Neural cell (in vitro differentiated cells): ENCODE results near the gene CASR. TPM values are rescaled to one million over a fixed set of nuclear protein-coding genes. Genes with fewer than 3 reads are reported as not detected.

Experiments used
- H2AFZ ChIP-seq: fragments of 200-600, 300-800 bp; sonication (generic), shearing (Covaris generic); 2 replicates; pipeline ENCODE4 v1.6.0; 2014; ENCODE audit warnings: low read depth, mild to moderate bottlenecking, antibody characterized with exemption, low read length, moderate library complexity
- H3F3A ChIP-seq: fragments of 200-600 bp; shearing (Covaris generic); 2 replicates; pipeline ENCODE4 v1.6.1; 2016; ENCODE audit warnings: mild to moderate bottlenecking, moderate library complexity, mixed read lengths, antibody characterized with exemption, low read length; ENCODE audit not compliant: insufficient read depth, poor library complexity, severe bottlenecking
- H3K27ac ChIP-seq: fragments of 200-600, 300-800 bp; sonication (generic), shearing (Covaris generic); 2 replicates; pipeline ENCODE4 v1.5.1; 2014; ENCODE audit warnings: mild to moderate bottlenecking, low read length, moderate library complexity
- H3K27me3 ChIP-seq: fragments of 300-800, 200-600 bp; sonication (generic), shearing (Covaris generic); 2 replicates; pipeline ENCODE4 v1.6.0; 2014; ENCODE audit warnings: mild to moderate bottlenecking, low read depth, low read length, moderate library complexity; ENCODE audit not compliant: insufficient read depth
- H3K36me3 ChIP-seq: fragments of 300-800, 200-600 bp; sonication (generic), shearing (Covaris generic); 2 replicates; pipeline ENCODE4 v1.5.1; 2014; ENCODE audit warnings: mild to moderate bottlenecking, antibody characterized with exemption, low read length, moderate library complexity; ENCODE audit not compliant: insufficient read depth
- H3K4me2 ChIP-seq: fragments of 300-800, 200-600 bp; sonication (generic), shearing (Covaris generic); 2 replicates; pipeline ENCODE4 v1.6.0; 2014; ENCODE audit warnings: mild to moderate bottlenecking, low read length
- H3K4me3 ChIP-seq: fragments of 300-800, 200-600 bp; sonication (generic), shearing (Covaris generic); 2 replicates; pipeline ENCODE4 v1.5.1; 2014; ENCODE audit warnings: mild to moderate bottlenecking, low read length, moderate library complexity
- H3K79me2 ChIP-seq: fragments of 200-600 bp; shearing (Covaris generic); replicated peaks from 2 replicates; pipeline ENCODE4 v1.6.0; 2014; ENCODE audit warnings: mild to moderate bottlenecking, low read length, moderate library complexity; ENCODE audit not compliant: insufficient read depth
- H3K9ac ChIP-seq: fragments of 300-800, 200-600 bp; sonication (generic), shearing (Covaris generic); 2 replicates; pipeline ENCODE4 v1.6.1; 2016; ENCODE audit warnings: mild to moderate bottlenecking, low read length, mixed read lengths
- H3K9me2 ChIP-seq: fragments of 200-600 bp; shearing (Covaris generic); 2 replicates; pipeline ENCODE4 v1.6.1; 2016; ENCODE audit warnings: mild to moderate bottlenecking, low read length, mixed read lengths; ENCODE audit not compliant: insufficient read depth
- H3K9me3 ChIP-seq: fragments of 200-600, 300-800 bp; sonication (generic), shearing (Covaris generic); 2 replicates; pipeline ENCODE4 v1.6.1; 2016; ENCODE audit warnings: mild to moderate bottlenecking, mixed run types, low read length, moderate library complexity, mixed read lengths
- H4K20me1 ChIP-seq: fragments of 200-600 bp; shearing (Covaris generic); 2 replicates; pipeline ENCODE4 v1.6.1; 2016; ENCODE audit warnings: mild to moderate bottlenecking, mixed run types; ENCODE audit not compliant: insufficient read depth
- EP300 ChIP-seq: fragments of 450-650 bp; conservative IDR thresholded peaks from 2 replicates; pipeline ENCODE4 v1.6.1; 2014; ENCODE audit warnings: antibody characterized with exemption, mild to moderate bottlenecking, moderate library complexity; ENCODE audit not compliant: poor library complexity, severe bottlenecking
- EZH2 ChIP-seq: fragments of 200-600, 300-800 bp; shearing (Covaris generic), sonication (generic); IDR thresholded peaks from 2 replicates; pipeline ENCODE4 v1.6.1; 2014; ENCODE audit warnings: antibody characterized with exemption, low read length, borderline replicate concordance, mild to moderate bottlenecking; ENCODE audit not compliant: insufficient read depth, poor library complexity, severe bottlenecking
- MXI1 ChIP-seq: fragments of 450-650 bp; conservative IDR thresholded peaks from 2 replicates; pipeline ENCODE4 v1.6.1; 2014; ENCODE audit warnings: antibody characterized with exemption, mild to moderate bottlenecking; ENCODE audit not compliant: poor library complexity, severe bottlenecking
- POLR2AphosphoS5 ChIP-seq: IDR thresholded peaks from 2 replicates; pipeline ENCODE4 v1.6.1; 2012
- RAD21 ChIP-seq: fragments of 450-650 bp; conservative IDR thresholded peaks from 2 replicates; pipeline ENCODE4 v1.6.1; 2014; ENCODE audit warnings: antibody characterized with exemption, mild to moderate bottlenecking, moderate library complexity
- SMC3 ChIP-seq: fragments of 450-650 bp; conservative IDR thresholded peaks from 2 replicates; pipeline ENCODE4 v1.6.1; 2014; ENCODE audit warnings: antibody characterized with exemption, mild to moderate bottlenecking, moderate library complexity; ENCODE audit not compliant: poor library complexity
- TAF1 ChIP-seq: IDR thresholded peaks from 2 replicates; pipeline ENCODE4 v1.6.1; 2012; ENCODE audit warnings: low read depth
- polyA plus RNA-seq: library from polyadenylated mRNA; depleted of rRNA; stranded (reverse); fragments of >200 nt; gene quantifications from 2 replicates; pipeline ENCODE4 v1.2.3, GENCODE V29; 2014
- TF ChIP-seq, protein P1 (sequence below): fragments of 450-650 bp; IDR thresholded peaks from 2 replicates; pipeline ENCODE4 v1.5.1; 2014; ENCODE audit warnings: antibody characterized with exemption, mild to moderate bottlenecking, moderate library complexity; ENCODE audit not compliant: poor library complexity, severe bottlenecking
- TF ChIP-seq, protein P2 (sequence below): IDR thresholded peaks from 2 replicates; pipeline ENCODE4 v1.6.1; 2012; ENCODE audit warnings: borderline replicate concordance

Gene CASR
- polyA plus RNA-seq, 1 donor from 2014 or later, result not detected

DNA sequence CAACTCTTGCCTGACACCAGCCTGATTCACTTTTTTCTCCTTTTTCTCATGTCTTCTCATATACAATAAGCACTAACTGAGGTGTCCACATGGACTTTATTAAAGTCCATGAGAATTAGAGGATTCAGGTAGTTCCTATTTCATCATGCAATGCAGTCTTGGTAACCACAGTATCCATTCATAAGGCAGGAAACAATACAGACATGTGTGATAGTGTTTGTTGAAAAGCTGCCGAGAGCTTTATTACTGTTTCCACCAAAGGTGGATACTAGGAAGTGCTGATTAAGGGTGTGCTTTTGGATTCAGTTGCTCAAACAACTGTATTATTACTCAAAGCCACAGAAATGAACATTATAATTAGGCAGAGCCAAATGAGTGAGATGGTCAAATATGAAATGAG lies 5.3 kb downstream of the CASR start:
- no peaks in the 10 kb centered on the region for H3K36me3 ChIP-seq
- no peak for TF ChIP-seq TAF1
- TF ChIP-seq, protein P1, sequence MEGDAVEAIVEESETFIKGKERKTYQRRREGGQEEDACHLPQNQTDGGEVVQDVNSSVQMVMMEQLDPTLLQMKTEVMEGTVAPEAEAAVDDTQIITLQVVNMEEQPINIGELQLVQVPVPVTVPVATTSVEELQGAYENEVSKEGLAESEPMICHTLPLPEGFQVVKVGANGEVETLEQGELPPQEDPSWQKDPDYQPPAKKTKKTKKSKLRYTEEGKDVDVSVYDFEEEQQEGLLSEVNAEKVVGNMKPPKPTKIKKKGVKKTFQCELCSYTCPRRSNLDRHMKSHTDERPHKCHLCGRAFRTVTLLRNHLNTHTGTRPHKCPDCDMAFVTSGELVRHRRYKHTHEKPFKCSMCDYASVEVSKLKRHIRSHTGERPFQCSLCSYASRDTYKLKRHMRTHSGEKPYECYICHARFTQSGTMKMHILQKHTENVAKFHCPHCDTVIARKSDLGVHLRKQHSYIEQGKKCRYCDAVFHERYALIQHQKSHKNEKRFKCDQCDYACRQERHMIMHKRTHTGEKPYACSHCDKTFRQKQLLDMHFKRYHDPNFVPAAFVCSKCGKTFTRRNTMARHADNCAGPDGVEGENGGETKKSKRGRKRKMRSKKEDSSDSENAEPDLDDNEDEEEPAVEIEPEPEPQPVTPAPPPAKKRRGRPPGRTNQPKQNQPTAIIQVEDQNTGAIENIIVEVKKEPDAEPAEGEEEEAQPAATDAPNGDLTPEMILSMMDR, result no peak
- TF ChIP-seq POLR2AphosphoS5, result no peak
- no peak for TF ChIP-seq SMC3
- TF ChIP-seq, protein P2, sequence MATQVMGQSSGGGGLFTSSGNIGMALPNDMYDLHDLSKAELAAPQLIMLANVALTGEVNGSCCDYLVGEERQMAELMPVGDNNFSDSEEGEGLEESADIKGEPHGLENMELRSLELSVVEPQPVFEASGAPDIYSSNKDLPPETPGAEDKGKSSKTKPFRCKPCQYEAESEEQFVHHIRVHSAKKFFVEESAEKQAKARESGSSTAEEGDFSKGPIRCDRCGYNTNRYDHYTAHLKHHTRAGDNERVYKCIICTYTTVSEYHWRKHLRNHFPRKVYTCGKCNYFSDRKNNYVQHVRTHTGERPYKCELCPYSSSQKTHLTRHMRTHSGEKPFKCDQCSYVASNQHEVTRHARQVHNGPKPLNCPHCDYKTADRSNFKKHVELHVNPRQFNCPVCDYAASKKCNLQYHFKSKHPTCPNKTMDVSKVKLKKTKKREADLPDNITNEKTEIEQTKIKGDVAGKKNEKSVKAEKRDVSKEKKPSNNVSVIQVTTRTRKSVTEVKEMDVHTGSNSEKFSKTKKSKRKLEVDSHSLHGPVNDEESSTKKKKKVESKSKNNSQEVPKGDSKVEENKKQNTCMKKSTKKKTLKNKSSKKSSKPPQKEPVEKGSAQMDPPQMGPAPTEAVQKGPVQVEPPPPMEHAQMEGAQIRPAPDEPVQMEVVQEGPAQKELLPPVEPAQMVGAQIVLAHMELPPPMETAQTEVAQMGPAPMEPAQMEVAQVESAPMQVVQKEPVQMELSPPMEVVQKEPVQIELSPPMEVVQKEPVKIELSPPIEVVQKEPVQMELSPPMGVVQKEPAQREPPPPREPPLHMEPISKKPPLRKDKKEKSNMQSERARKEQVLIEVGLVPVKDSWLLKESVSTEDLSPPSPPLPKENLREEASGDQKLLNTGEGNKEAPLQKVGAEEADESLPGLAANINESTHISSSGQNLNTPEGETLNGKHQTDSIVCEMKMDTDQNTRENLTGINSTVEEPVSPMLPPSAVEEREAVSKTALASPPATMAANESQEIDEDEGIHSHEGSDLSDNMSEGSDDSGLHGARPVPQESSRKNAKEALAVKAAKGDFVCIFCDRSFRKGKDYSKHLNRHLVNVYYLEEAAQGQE, result no peak
- no peak for TF ChIP-seq RAD21
- no peak for TF ChIP-seq EZH2
- no peak for TF ChIP-seq EP300
- TF ChIP-seq MXI1, result no peak
- no peak overlapping the region for H3K4me2 ChIP-seq
- no peaks in the 10 kb centered on the region for H3K9me2 ChIP-seq
- H3K9me3 ChIP-seq, result no peaks in the 10 kb centered on the region
- no peak overlapping the region for H3K9ac ChIP-seq
- H3K4me3 ChIP-seq, result no peak overlapping the region
- H3K27me3 ChIP-seq, result peaks cover 32% of the 10 kb centered on the region
- no peaks in the 10 kb centered on the region for H4K20me1 ChIP-seq
- no peak overlapping the region for H2AFZ ChIP-seq
- H3K27ac ChIP-seq, result no peak overlapping the region
- H3K79me2 ChIP-seq, result no peaks in the 10 kb centered on the region
- H3F3A ChIP-seq, result no peaks in the 10 kb centered on the region

DNA sequence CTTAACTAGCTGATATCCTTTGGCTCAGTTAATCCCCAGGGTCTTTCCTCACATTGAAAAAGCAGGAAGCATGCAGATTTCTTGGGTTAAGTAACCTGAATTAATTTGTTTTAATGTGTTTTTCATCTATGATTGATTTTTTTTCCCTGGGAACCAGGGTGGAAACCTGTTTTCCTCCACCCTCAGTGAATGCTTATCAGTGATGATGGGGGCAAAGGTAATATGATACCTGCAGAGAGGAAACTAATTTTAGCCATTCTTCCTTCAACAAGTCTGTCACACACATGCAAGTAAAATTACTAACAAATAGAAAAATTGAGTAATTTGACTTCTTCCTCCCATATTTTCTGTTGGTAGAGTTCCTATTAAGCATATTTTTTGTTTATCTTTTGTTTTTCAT lies 5.9 kb downstream of the CASR start:
- no peaks in the 10 kb centered on the region for H4K20me1 ChIP-seq
- no peak overlapping the region for H2AFZ ChIP-seq
- no peaks in the 10 kb centered on the region for H3F3A ChIP-seq
- TF ChIP-seq, protein P2, result no peak
- TF ChIP-seq RAD21, result no peak
- no peak for TF ChIP-seq POLR2AphosphoS5
- no peak for TF ChIP-seq EZH2
- no peak for TF ChIP-seq EP300
- no peak for TF ChIP-seq SMC3
- TF ChIP-seq TAF1, result no peak
- no peak for TF ChIP-seq MXI1
- TF ChIP-seq, protein P1, result no peak
- H3K4me3 ChIP-seq, result no peak overlapping the region
- H3K4me2 ChIP-seq, result no peak overlapping the region
- no peak overlapping the region for H3K9ac ChIP-seq
- no peaks in the 10 kb centered on the region for H3K9me3 ChIP-seq
- H3K27ac ChIP-seq, result no peak overlapping the region
- H3K79me2 ChIP-seq, result no peaks in the 10 kb centered on the region
- H3K27me3 ChIP-seq, result peaks cover 26% of the 10 kb centered on the region
- no peaks in the 10 kb centered on the region for H3K9me2 ChIP-seq
- H3K36me3 ChIP-seq, result no peaks in the 10 kb centered on the region
